Hepatocyte (in vitro differentiated cells): Measurements from ENCODE around the gene ZBED1.

Source experiments
- CTCF ChIP-seq: fragments of 200-600 bp; sonication (generic); IDR thresholded peaks from 2 replicates; pipeline ENCODE4 v1.5.1; 2016; ENCODE audit warnings: antibody characterized with exemption, mild to moderate bottlenecking; ENCODE audit not compliant: poor library complexity
- EZH2 ChIP-seq: fragments of 200-600 bp; sonication (generic); IDR thresholded peaks from 2 replicates; pipeline ENCODE4 v1.6.1; 2016; ENCODE audit warnings: antibody characterized with exemption, mild to moderate bottlenecking, borderline replicate concordance

GRCh38 chrX:2513121-2513664 is 12.4 kb upstream of the ZBED1 start:
- TF ChIP-seq CTCF (no peak), EZH2 (no peak)
